Ureter (tissue), 1 donor: ENCODE results near the gene CTNNB1. TPM values are rescaled to one million over a fixed set of nuclear protein-coding genes. Genes with fewer than 3 reads are reported as not detected.

Experiments used
- DNase-seq: peaks from one replicate; pipeline ENCODE4 v3.0.0-alpha.2; 2020; ENCODE audit warnings: low spot score
- total RNA-seq: library from RNA; stranded (reverse); gene quantifications from one replicate; pipeline ENCODE4 v1.2.4, GENCODE V29; 2023
- donor health status: DM: yes; HTN: yes; CAD: no.

The CTNNB1 gene
- total RNA-seq, 1 donor from 2014 or later = 335 TPM

DNA sequence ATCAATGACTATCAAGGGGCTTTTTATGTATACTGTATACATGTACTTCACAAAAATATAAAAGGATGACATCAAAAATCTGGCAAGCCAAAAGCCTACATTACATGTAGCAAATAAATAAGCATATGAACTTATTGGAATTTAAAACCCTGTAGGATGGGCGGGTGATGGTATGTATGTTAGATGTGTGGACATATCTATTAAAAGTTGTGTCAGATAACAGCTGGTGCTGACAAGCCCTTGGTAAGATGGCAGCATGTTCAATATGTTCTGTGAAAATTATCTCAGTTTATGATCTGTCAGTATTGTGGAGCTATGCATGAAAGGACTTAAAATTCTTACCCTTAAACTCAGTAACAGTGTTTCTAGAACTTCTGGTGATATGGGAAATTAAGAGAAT is 20.1 kb downstream of the CTNNB1 start:
- no peak for DNase-seq

DNA sequence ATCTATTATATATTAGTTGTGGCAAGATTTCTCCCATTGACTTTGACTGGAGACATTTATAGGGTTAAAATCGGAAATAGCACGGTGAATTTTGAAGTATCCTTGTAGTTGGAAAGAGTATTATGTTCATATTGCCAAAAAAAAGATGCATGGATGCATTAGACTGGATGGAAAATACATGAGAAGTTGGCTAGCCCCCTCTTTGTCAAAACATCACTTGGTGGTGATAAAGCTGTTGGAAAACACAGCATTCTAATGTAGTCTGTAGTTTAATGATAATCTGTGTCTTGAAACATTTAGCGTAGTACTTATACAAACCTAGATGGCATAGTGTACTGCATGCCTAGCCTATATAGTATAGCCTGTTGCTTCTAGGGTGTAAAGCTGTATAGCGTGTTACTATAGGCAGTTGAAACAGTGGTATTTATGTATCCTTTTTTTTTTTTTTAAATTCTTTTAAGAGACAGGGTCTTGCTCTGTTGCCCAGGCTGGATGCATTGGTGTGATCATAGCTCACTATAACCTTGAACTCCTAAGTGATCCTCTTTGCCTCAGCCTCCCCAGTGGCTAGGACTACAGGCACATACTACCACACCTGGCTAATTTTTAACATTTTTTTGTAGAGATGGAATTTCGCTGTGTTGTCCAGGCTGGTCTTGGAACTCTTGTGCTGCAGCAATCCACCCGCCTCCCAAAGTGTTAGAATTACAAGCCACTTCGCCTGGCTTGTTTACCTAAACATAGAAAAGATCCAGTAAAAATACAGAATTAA is 21.8 kb downstream of the CTNNB1 start:
- DNase-seq = no peak

DNA sequence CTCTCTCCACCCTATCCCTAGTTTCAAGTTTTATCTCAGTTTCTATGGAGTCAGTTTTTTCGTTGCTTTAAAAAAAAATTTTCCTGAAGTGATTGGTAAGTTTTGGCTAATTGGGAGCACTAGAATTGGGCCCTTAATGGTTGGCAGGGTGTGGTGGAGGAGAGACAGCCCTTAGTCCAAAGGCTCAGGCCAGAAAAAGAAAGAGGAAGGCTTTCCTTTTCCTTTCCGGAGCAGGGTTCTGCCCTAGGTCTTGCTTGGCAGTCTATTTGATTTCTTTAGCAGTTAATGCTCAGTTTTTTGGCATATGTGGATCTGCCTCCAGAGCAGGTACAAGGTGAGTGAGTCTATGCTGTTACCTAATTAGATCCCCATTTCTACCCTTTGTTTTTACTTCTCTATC is 22.7 kb downstream of the CTNNB1 start:
- no peak for DNase-seq

DNA sequence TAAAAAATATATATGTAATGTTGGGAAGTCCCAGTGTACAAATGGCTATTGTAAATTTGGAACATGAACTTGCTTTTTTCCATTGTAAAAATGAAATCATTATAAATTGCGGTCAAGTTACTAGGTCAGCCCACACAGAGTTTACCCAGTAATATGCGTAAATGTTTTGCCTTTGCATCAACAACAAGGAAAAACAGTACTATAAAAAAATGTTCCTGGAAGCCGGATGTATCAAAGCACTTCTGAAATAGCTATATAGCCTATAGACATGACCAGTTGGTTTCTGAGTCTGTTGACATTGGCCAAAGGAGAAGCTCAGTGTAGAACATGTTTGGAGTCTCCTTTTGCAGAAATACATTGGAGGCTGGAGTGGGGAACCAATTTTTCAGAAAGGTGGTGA is 23.2 kb downstream of the CTNNB1 start:
- DNase-seq = no peak

DNA sequence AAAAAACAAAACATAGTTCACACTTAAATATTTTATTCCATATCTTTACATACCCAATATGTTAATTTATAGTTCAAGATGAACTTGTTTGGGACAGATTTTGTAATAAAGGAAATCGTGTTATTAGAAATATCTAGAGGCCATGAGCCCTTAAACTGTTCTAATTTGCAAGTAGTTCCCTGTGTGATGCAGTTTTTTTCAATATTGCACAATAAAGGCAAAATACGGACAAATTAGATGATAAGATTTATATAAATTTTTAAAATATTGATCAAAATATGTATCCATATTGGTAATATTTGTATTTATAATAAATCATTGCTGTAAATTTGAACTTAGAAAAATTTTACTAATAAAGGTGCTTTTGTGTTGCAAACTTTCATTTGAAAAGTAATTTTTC is 23.8 kb downstream of the CTNNB1 start:
- DNase-seq = no peak

DNA sequence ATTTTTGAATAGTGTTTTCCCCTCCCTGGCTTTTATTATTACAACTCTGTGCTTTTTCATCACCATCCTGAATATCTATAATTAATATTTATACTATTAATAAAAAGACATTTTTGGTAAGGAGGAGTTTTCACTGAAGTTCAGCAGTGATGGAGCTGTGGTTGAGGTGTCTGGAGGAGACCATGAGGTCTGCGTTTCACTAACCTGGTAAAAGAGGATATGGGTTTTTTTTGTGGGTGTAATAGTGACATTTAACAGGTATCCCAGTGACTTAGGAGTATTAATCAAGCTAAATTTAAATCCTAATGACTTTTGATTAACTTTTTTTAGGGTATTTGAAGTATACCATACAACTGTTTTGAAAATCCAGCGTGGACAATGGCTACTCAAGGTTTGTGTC is 24.4 kb downstream of the CTNNB1 start:
- no peak for DNase-seq

DNA sequence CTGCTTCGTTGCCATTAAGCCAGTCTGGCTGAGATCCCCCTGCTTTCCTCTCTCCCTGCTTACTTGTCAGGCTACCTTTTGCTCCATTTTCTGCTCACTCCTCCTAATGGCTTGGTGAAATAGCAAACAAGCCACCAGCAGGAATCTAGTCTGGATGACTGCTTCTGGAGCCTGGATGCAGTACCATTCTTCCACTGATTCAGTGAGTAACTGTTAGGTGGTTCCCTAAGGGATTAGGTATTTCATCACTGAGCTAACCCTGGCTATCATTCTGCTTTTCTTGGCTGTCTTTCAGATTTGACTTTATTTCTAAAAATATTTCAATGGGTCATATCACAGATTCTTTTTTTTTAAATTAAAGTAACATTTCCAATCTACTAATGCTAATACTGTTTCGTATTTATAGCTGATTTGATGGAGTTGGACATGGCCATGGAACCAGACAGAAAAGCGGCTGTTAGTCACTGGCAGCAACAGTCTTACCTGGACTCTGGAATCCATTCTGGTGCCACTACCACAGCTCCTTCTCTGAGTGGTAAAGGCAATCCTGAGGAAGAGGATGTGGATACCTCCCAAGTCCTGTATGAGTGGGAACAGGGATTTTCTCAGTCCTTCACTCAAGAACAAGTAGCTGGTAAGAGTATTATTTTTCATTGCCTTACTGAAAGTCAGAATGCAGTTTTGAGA is 25.0 kb downstream of the CTNNB1 start:
- DNase-seq = no peak

DNA sequence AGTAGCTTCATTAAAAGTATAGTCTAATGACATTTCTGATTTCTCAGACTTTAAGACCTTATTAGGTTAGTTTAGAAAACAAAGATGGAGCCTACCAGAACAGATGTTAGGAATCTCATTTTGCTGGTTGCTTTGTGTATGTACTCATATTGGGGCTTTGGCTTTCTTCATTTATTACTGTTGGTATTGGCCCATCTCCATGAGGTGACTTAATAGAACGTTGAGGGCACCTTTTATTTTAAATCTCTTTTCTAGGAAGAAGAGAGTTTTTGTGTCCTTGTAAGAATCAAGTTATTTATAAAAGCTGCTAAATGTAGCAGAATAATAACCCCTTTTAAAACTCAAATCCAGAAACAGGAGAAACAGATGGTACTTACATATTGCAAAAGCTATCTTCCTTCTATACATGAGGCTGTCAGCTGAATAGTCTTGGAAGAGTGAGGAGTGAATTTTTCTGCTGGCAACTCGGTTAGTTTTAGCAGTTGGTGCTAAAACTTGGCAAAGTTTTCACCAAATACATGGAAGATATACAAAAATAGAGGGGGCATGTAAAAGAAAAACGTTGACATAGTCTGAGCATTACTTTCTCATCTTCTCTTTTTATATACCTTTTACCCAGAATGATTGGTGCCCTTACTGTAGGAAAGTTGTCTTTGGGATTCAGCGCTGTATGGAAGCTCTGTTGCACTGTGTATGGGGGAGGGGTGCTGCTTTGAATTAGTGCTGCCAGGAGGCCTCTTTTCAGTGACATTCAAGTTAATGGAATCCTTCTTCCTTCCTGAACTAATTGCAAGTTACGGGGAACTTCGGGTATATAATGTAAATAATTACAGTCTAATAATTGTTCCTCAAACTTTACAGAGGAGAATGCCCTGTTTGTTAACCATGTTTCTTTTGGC is 35.8 kb downstream of the CTNNB1 start:
- no peak for DNase-seq

DNA sequence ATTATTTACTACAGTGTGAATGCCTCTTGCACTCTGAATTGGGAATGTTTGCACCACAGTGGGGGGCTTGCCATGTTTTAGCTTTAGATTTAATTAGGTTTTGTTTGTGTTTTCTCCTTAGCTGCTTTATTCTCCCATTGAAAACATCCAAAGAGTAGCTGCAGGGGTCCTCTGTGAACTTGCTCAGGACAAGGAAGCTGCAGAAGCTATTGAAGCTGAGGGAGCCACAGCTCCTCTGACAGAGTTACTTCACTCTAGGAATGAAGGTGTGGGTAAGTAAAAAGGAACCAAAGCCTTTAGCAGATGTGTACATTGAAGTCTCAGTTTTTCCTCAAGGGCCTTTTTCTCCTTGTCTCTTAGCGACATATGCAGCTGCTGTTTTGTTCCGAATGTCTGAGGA is 36.9 kb downstream of the CTNNB1 start:
- no peak for DNase-seq

DNA sequence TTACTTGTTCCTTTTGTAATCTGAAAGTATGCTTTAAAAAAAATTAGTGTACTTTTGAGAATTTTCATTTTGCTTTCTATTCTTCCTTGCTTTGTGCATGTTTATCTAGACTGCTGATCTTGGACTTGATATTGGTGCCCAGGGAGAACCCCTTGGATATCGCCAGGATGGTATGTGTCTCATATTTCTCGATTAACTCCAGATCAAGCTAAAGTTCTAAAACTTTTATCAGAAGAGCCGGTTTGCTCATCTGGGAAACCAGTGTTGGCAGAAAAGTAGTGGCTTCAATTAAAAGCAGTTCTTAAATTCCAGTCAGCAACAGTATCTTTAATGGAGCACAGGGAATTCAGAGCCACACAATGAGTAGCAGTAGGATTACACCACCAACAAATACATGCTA is 38.6 kb downstream of the CTNNB1 start:
- DNase-seq = no peak

DNA sequence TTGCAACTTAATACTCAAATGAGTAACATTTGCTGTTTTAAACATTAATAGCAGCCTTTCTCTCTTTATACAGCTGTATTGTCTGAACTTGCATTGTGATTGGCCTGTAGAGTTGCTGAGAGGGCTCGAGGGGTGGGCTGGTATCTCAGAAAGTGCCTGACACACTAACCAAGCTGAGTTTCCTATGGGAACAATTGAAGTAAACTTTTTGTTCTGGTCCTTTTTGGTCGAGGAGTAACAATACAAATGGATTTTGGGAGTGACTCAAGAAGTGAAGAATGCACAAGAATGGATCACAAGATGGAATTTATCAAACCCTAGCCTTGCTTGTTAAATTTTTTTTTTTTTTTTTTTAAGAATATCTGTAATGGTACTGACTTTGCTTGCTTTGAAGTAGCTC is 40.3 kb downstream of the CTNNB1 start:
- DNase-seq = no peak

DNA sequence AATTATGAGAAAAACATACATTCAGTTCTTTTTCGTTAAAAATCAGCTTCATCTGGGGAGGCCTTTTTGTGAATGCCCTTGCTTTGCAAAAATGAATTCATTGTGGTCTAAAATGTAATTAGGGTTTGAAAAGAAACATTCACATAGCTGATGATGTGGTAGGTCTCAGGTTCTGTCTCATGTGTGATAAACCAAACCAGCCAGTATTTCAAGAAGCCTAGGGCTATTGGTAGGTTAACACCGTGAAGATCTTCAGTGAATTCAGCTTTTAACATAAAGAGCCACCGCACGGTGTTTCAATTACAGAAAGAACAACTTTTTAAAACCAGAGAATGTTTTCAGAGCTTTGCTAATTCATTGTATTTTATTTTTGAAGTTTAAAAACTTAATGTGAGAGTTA is 41.9 kb downstream of the CTNNB1 start:
- no peak for DNase-seq

DNA sequence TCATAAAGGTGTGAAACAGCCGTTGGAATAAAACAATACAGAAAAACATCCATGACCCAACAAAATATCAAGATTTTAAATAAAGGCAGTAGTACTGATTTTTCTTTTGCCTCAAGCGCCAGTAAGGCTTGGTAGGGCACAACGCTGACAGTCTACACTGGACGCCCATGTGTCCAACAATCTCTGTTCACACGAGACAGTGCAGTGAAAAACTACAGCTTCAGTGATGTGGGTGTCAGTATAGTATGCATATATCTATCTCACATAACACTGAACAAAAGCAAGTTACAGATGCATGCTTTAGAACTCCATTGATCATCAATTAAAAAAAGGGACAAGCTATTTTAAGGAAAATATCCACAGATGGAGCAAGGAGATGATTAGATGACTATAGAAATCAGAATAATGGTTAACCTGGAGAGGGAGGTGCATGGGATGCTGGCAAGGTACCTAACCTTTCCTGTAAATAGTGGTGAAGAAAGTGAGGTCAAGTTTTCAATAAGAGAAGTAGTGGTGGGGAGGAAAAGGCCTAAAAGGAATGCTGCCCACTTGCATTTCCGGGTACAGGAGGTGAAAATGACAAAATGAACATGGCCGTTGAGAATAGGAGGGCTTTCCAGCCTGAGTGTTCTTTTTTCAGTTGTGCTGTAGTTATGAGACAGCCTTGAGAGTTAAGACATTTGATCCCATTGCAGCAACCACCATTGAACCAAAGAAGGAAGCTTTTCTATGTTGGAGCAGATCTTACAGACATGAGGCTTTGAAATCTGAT is 42.7 kb downstream of the CTNNB1 start:
- no peak for DNase-seq

DNA sequence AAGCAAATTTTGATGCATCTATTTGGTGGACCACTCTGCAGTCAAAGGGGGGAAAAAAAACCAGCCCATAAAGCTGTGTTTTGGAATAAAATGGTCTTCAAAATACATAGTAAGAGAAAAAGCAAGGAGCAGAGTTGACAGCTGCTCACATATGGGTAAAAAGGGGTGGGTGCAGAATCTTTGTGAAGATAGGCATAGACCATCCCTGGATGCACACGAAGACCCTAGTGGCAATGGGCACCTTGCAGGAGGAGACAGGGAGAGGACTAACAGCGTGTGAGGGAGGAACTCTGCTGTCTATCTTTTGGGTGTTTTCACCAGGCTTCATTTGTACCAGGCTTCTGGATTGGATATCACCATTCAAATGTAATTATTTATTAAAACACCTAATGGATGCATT is 43.9 kb downstream of the CTNNB1 start:
- no peak for DNase-seq

DNA sequence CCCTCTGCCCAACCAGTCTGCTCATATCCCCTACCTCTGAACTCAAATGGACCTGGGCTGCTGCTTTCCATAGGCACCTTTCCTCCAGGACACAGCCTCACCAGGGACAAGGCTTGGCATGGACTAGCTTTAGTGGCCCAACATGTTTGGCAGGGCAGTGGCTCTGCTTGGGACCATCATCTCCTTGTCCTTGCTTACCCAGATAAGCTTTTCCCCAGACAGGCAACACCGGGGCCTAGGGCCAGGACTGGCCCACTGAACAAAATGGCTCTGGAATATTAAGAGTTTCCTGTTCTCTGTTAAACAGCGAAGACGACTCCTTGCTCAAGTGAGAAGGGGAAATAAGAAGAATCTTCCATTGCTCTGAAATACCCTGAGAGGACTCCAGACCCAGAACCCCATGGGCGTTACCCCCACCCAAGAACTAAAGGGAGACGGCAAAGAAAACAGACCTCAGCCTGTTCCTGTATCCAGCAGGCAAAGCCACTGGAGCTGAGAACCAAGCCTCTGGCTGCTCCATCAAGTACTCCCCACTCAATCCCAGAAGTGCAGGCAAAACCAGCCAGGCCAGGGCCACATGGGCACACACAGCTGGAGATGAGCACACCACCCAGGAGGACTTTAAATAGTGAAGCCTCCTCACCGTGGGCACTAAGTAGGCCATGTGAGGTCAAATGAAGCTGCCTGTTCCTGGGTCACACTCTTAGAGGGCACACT is 45.5 kb downstream of the CTNNB1 start:
- DNase-seq = no peak

DNA sequence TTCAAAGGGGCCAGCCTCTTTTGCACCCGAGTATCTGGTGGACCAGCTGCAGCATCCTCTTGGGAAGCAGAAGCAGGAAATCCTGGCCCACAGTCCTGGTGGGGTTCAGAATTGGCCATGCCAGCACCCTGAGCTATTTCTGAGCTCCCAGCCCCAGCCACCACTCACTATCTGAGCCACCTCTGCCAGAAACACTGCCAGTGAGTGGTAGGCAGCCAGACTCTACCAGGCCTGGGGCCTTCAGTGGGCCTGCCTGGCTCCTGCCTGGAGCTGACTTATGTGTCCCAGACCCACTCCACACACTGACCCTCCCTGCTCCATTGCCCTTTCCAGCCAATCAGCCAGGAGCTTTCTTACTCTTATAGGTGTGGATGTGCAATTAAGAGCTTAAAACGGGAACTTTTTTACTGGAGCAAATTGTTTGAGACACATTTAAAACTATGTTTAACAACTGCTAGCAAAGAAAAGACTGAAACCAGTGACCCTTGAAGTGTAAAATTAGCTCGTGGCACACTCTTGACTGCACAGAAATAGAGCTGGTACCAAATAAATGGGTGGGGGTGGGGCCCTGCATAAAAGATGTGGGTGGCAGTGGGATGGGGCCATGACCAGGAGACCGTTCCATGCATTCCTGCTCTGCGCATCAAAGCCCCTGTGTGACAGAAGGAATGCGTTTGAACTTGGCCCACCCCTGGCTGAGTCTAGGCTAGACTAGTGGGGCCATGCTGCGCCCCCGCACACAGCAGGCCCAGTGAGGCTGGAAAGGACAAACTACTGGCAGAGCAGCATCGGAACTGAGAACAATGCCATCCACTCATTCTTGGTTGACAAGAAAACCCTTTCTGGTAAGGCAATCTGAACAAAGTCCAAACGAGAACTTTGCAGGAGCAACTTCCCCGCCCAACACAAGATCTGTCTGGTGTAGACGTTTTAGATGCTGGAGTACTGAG is 48.0 kb downstream of the CTNNB1 start:
- DNase-seq = no peak

DNA sequence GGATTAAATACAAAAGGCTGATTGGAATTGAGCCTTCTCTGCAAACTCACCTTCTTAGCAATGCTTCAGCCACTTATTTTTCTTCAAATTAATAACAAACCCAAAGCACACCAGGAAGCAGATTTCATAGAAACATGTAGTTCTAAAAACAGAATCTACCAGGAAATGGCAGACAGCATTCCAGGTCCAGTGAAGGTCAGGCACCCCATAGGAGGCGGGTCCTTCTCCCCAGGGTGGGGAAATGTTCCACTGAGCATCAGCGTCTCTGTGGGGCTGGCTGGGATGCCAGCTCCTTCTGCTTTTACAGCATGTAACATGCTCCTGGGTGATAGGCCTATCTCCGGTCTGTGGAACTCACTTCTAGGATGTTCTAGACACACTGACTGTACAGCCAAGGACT is 49.2 kb downstream of the CTNNB1 start:
- DNase-seq = no peak

DNA sequence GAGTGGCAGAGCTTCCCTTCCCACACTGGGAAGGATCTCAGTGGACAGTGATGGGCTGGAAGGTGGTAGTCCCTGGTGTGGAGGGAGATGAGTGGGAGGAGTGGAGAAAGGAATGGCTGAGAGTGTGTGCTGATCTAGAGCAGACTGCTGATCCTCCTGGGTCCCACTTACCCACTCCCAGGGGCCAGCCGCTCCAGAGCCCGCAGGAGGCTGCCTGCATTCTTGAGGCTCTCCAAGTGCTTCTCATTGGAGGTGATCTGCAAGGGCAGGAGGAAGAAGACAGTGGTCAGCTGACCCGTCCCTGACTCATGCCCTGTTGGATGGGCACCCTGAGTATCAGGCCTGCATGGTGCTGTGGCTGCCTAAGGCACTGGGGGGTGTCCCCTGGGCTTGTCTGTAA is 50.0 kb downstream of the CTNNB1 start:
- no peak for DNase-seq

DNA sequence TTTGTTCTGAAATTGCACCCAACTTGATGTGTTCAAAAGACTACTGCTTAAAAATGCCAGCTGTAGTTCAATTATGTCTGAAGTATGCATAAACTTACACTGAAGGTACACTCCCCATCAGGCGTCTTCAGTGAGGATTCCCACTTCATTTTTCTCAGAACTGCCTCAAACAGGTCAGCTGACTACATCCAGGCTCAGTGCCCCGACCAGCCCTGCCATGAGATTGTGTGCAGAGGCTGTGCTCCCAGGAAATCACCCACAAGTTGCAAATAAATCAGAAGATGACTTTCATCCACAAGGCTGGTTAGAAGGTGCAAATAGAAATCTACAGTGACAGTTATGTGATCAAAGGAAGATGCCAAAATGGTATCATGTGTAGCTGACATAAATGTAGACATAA is 51.5 kb downstream of the CTNNB1 start:
- DNase-seq = no peak

DNA sequence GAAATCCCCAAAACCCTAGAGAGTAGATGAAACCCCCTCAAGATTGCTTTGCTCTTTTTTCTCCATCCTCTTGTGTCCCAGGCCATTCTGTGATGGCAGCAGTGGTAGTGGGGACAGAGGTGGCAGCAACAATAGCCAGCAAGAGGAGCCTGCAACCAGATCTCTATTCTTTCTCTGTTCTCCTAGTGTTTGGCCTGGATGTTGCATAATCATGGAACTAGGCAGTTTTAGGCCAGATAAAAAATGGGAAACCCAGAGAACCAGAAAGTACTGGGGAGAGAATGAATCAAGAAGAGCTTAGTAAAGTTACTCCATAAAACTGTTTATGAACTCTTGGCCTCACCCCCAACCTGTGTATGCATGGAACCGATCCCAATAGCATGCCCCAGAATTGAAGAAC is 52.3 kb downstream of the CTNNB1 start:
- no peak for DNase-seq
